ENCODE data around the gene PALM3. TPM values are rescaled to one million over a fixed set of nuclear protein-coding genes. Genes with fewer than 3 reads are reported as not detected.

The PALM3 gene
- total RNA-seq, 1 experiment from 2014 or later = 0.54 TPM

GRCh38 chr19:14054099-14054498, 7.8 kb downstream of the PALM3 start:
- ATAC-seq (no peak), DNase-seq (ENCODE audit: low read depth, low spot score) (no peak)
- CTCF ChIA-PET = interaction anchor here (0.6 to 0.8 kb wide), 2 partner anchors 18 to 19 kb away, joined by 3 to 4 read pairs; partner anchors contain the start of gene MISP3
- Histone ChIP-seq H3K4me1 (ENCODE audit: control insufficient read depth, insufficient read depth, low read length) (peaks cover 5% of the 10 kb centered on the region; the same call in 1 of the 2 replicates), H3K27me3 (ENCODE audit: control insufficient read depth, insufficient read depth, low read length) (no peaks in the 10 kb centered on the region), H3K9me3 (ENCODE audit: control insufficient read depth, insufficient read depth, low read depth, low read length) (no peaks in the 10 kb centered on the region), H3K27ac (ENCODE audit: low read length) (no peak overlapping the region), H3K4me3 (ENCODE audit: low read depth in 2 of 2, low read length in 2 of 2) (no peak overlapping the region), H3K36me3 (ENCODE audit: control insufficient read depth, insufficient read depth, low read length) (no peaks in the 10 kb centered on the region)
- in situ Hi-C loops (cut with HindIII; ENCODE audit: low pct_unique_long_range_greater_than_20kb, low sequenced_read_pairs) = no loop called here
- intact Hi-C loops (cut with micrococcal nuclease; ENCODE audit: unreplicated experiment) = no loop called here
- BruUV-seq (replicated peaks) = no TSS peak
- POLR2A ChIA-PET = no interaction called here
- TF ChIP-seq TCF7L2 (IDR thresholded peaks at IDR 0.05; ENCODE audit: low read depth, low read length) (no peak), REST (IDR thresholded peaks at IDR 0.05; ENCODE audit: insufficient read depth in 1 of 2, low read depth in 2 of 2, low read length in 1 of 2) (no peak), CTCF (IDR thresholded peaks at IDR 0.05) (no peak), POLR2AphosphoS5 (IDR thresholded peaks at IDR 0.05; ENCODE audit: low read depth, low read length) (no peak), SIN3A (IDR thresholded peaks at IDR 0.05; ENCODE audit: borderline replicate concordance, insufficient read depth, low read depth, low read length) (no peak)

GRCh38 chr19:14053500-14053899, 8.4 kb downstream of the PALM3 start:
- H3K27me3 ChIP-seq (ENCODE audit: control insufficient read depth, insufficient read depth, low read length) = no peaks in the 10 kb centered on the region
- in situ Hi-C loops (cut with HindIII; ENCODE audit: low pct_unique_long_range_greater_than_20kb, low sequenced_read_pairs) = no loop called here
- TF ChIP-seq TCF7L2 (IDR thresholded peaks at IDR 0.05; ENCODE audit: low read depth, low read length) (no peak), CTCF (IDR thresholded peaks at IDR 0.05) (no peak), REST (IDR thresholded peaks at IDR 0.05; ENCODE audit: insufficient read depth in 1 of 2, low read depth in 2 of 2, low read length in 1 of 2) (no peak), SIN3A (IDR thresholded peaks at IDR 0.05; ENCODE audit: borderline replicate concordance, insufficient read depth, low read depth, low read length) (no peak), POLR2AphosphoS5 (IDR thresholded peaks at IDR 0.05; ENCODE audit: low read depth, low read length) (no peak)
- DNase-seq (ENCODE audit: low read depth, low spot score) (no peak), ATAC-seq (no peak)
- no TSS peak for BruUV-seq (replicated peaks)
- CTCF ChIA-PET = interaction anchor here (0.6 kb wide), 1 partner anchor 18 kb away, joined by 4 read pairs; no protein-coding TSS in a partner anchor
- H3K36me3 ChIP-seq (ENCODE audit: control insufficient read depth, insufficient read depth, low read length) = no peaks in the 10 kb centered on the region
- H3K4me1 ChIP-seq (ENCODE audit: control insufficient read depth, insufficient read depth, low read length) = peaks cover 5% of the 10 kb centered on the region; the same call in 1 of the 2 replicates
- no peak overlapping the region for H3K27ac ChIP-seq (ENCODE audit: low read length)
- no peaks in the 10 kb centered on the region for H3K9me3 ChIP-seq (ENCODE audit: control insufficient read depth, insufficient read depth, low read depth, low read length)
- intact Hi-C loops (cut with micrococcal nuclease; ENCODE audit: unreplicated experiment) = no loop called here
- no peak overlapping the region for H3K4me3 ChIP-seq (ENCODE audit: low read depth in 2 of 2, low read length in 2 of 2)
- POLR2A ChIA-PET = no interaction called here

All from Panc1 (cell line).